BLaER1 treated with 17β-estradiol and CSF1 and Interleukin-3, amounts not matched to agents 10 nM and 100 nM (cell line): Measurements from ENCODE around the gene NF1.

ENCODE experiments used
- H3K27ac ChIP-seq, 11 experiments: shearing (Covaris generic); formaldehyde crosslinking; 2 replicates each; pipeline ENCODE4 v1.8.1; 2022
- H3K27me3 ChIP-seq, 11 experiments: shearing (Covaris generic); formaldehyde crosslinking; 2 replicates each; pipeline ENCODE4 v1.8.1; 2022
- H3K36me3 ChIP-seq, 11 experiments: shearing (Covaris generic); formaldehyde crosslinking; 2 replicates each; pipeline ENCODE4 v1.8.1; 2022
- H3K4me1 ChIP-seq, 10 experiments: shearing (Covaris generic); formaldehyde crosslinking; 2 replicates each; pipeline ENCODE4 v1.8.1; 2022
- H3K4me2 ChIP-seq, 11 experiments: shearing (Covaris generic); formaldehyde crosslinking; 2 replicates each; pipeline ENCODE4 v1.8.1; 2022
- H3K4me3 ChIP-seq, 10 experiments: shearing (Covaris generic); formaldehyde crosslinking; 2 replicates each; pipeline ENCODE4 v1.8.1; 2022
- H3K9ac ChIP-seq, 11 experiments: shearing (Covaris generic); formaldehyde crosslinking; 2 replicates each; pipeline ENCODE4 v1.8.1; 2022
- H3K9me3 ChIP-seq, 11 experiments: shearing (Covaris generic); formaldehyde crosslinking; replicated peaks in 1 of 11; 2 replicates each; pipeline ENCODE4 v1.8.1; 2022
- H4K20me1 ChIP-seq, 11 experiments: shearing (Covaris generic); formaldehyde crosslinking; 2 replicates each; pipeline ENCODE4 v1.8.1; 2022
- Cebpa-rat ChIP-seq, 11 experiments: shearing (Covaris generic); IDR thresholded peaks; 2 replicates each; pipeline ENCODE4 v1.8.1; 2022

The NF1 gene

GRCh38 chr17:31392002-31392855 lies 297.5 kb downstream of the NF1 start:
- H3K27me3 ChIP-seq: peaks cover 17 to 44% (median 32%) of the 10 kb centered on the region in 11 experiments; a peak in 21 of 22 replicates

GRCh38 chr17:31392856-31393748 lies 298.3 kb downstream of the NF1 start:
- Histone ChIP-seq H3K4me2 (peak overlapping the region in 9 of 11 experiments; percentile 79 to 95 (median 87); a peak in 17 of 22 replicates), H3K4me3 (peak overlapping the region in 1 of 10 experiments; percentile 61; a peak in 1 of 20 replicates)

More at GRCh38 chr17:31392002-31392855, 297.5 kb downstream of the NF1 start:
- no peak overlapping the region; a peak in 1 of 22 replicates for H3K27ac ChIP-seq
- peaks cover 5 to 22% (median 14%) of the 10 kb centered on the region in 10 experiments; a peak in 17 of 20 replicates for H3K4me1 ChIP-seq
- no peaks in the 10 kb centered on the region for H3K9me3 ChIP-seq
- H3K4me3 ChIP-seq: peak overlapping the region; percentile 53 to 76 (median 62)
- H3K4me2 ChIP-seq: peak overlapping the region; percentile 79 to 95 (median 87)
- TF ChIP-seq Cebpa-rat (IDR thresholded peaks at IDR 0.05): no peak
- peaks cover 0 to 39% (median 18%) of the 10 kb centered on the region in 11 experiments; a peak in 15 of 22 replicates for H4K20me1 ChIP-seq
- no peaks in the 10 kb centered on the region for H3K36me3 ChIP-seq
- H3K9ac ChIP-seq: peak overlapping the region in 8 of 11 experiments; percentile 37 to 77 (median 69); a peak in 14 of 22 replicates

GRCh38 chr17:31393749-31394146 lies 299.0 kb downstream of the NF1 start:
- TF ChIP-seq Cebpa-rat (IDR thresholded peaks at IDR 0.05): no peak
- H3K4me1 ChIP-seq: peaks cover 5 to 22% (median 14%) of the 10 kb centered on the region in 10 experiments; a peak in 17 of 20 replicates
- H3K9ac ChIP-seq: no peak overlapping the region
- H3K9me3 ChIP-seq: no peaks in the 10 kb centered on the region
- H3K4me2 ChIP-seq: no peak overlapping the region
- H3K27me3 ChIP-seq: peaks cover 17 to 44% (median 32%) of the 10 kb centered on the region in 11 experiments; a peak in 21 of 22 replicates
- no peak overlapping the region for H3K27ac ChIP-seq
- no peaks in the 10 kb centered on the region for H3K36me3 ChIP-seq
- peaks cover 0 to 51% (median 18%) of the 10 kb centered on the region in 11 experiments; a peak in 15 of 22 replicates for H4K20me1 ChIP-seq
- no peak overlapping the region for H3K4me3 ChIP-seq

More at GRCh38 chr17:31392856-31393748, 298.3 kb downstream of the NF1 start:
- Histone ChIP-seq H3K27ac (no peak overlapping the region), H3K9ac (no peak overlapping the region), H3K27me3 (peaks cover 17 to 44% (median 32%) of the 10 kb centered on the region in 11 experiments; a peak in 21 of 22 replicates), H3K9me3 (no peaks in the 10 kb centered on the region), H3K36me3 (no peaks in the 10 kb centered on the region), H4K20me1 (peaks cover 0 to 48% (median 18%) of the 10 kb centered on the region in 11 experiments; a peak in 15 of 22 replicates), H3K4me1 (peaks cover 5 to 22% (median 14%) of the 10 kb centered on the region in 10 experiments; a peak in 17 of 20 replicates)
- TF ChIP-seq Cebpa-rat (IDR thresholded peaks at IDR 0.05): no peak

- peaks cover 0 to 51% (median 18%) of the 10 kb centered on the region in 11 experiments; a peak in 15 of 22 replicates for H4K20me1 ChIP-seq
- H3K36me3 ChIP-seq: no peaks in the 10 kb centered on the region
- no peak overlapping the region for H3K4me3 ChIP-seq
- H3K4me1 ChIP-seq: peaks cover 5 to 22% (median 14%) of the 10 kb centered on the region in 10 experiments; a peak in 17 of 20 replicates
- H3K4me2 ChIP-seq: no peak overlapping the region
- TF ChIP-seq Cebpa-rat (IDR thresholded peaks at IDR 0.05): no peak
- no peaks in the 10 kb centered on the region for H3K9me3 ChIP-seq
- H3K27me3 ChIP-seq: peaks cover 17 to 41% (median 32%) of the 10 kb centered on the region in 11 experiments; a peak in 21 of 22 replicates
- H3K27ac ChIP-seq: no peak overlapping the region
- H3K9ac ChIP-seq: no peak overlapping the region
Observed at GRCh38 chr17:31394544-31394943, 299.8 kb downstream of the NF1 start.

- H3K4me1 ChIP-seq: peaks cover 1 to 8% (median 4%) of the 10 kb centered on the region in 10 experiments; a peak in 17 of 20 replicates
- peaks cover 4 to 15% (median 11%) of the 10 kb centered on the region in 11 experiments; a peak in 19 of 22 replicates for H3K27me3 ChIP-seq
Observed at GRCh38 chr17:31397256-31397939, 302.6 kb downstream of the NF1 start.

GRCh38 chr17:31398381-31399311 lies 303.9 kb downstream of the NF1 start:
- no peak for TF ChIP-seq Cebpa-rat (IDR thresholded peaks at IDR 0.05)
- Histone ChIP-seq H3K9ac (no peak overlapping the region), H3K36me3 (no peaks in the 10 kb centered on the region), H4K20me1 (peaks cover 0 to 25% (median 4%) of the 10 kb centered on the region in 11 experiments; a peak in 11 of 22 replicates), H3K27me3 (peaks cover 0 to 2% (median 0%) of the 10 kb centered on the region in 11 experiments; a peak in 2 of 22 replicates), H3K4me1 (no peaks in the 10 kb centered on the region), H3K4me2 (no peak overlapping the region), H3K9me3 (no peaks in the 10 kb centered on the region), H3K27ac (no peak overlapping the region), H3K4me3 (no peak overlapping the region)

More at GRCh38 chr17:31397256-31397939, 302.6 kb downstream of the NF1 start:
- no peak overlapping the region for H3K4me2 ChIP-seq
- H3K9me3 ChIP-seq: no peaks in the 10 kb centered on the region
- H4K20me1 ChIP-seq: peaks cover 0 to 38% (median 16%) of the 10 kb centered on the region in 11 experiments; a peak in 15 of 22 replicates
- no peak overlapping the region for H3K27ac ChIP-seq
- H3K36me3 ChIP-seq: no peaks in the 10 kb centered on the region
- no peak for TF ChIP-seq Cebpa-rat (IDR thresholded peaks at IDR 0.05)
- H3K9ac ChIP-seq: no peak overlapping the region
- H3K4me3 ChIP-seq: no peak overlapping the region

GRCh38 chr17:31400481-31400950 lies 305.7 kb downstream of the NF1 start:
- H3K4me3 ChIP-seq: no peak overlapping the region
- H3K9me3 ChIP-seq: no peaks in the 10 kb centered on the region
- H4K20me1 ChIP-seq: peaks cover 0 to 23% (median 0%) of the 10 kb centered on the region in 11 experiments; a peak in 6 of 22 replicates
- H3K9ac ChIP-seq: no peak overlapping the region
- no peak for TF ChIP-seq Cebpa-rat (IDR thresholded peaks at IDR 0.05)
- H3K4me2 ChIP-seq: no peak overlapping the region
- H3K27me3 ChIP-seq: no peaks in the 10 kb centered on the region
- no peak overlapping the region for H3K27ac ChIP-seq
- no peaks in the 10 kb centered on the region for H3K36me3 ChIP-seq
- H3K4me1 ChIP-seq: no peaks in the 10 kb centered on the region
